Keratinocyte (primary cell): Measurements from ENCODE around the gene DUSP8. TPM values are rescaled to one million over a fixed set of nuclear protein-coding genes. Genes with fewer than 3 reads are reported as not detected.

Experiments used
- DNase-seq: peaks from one replicate; pipeline ENCODE4 v3.0.0-alpha.2; 2011; ENCODE audit warnings: low read depth, missing footprints, low spot score
- FAIRE-seq: peaks from 2 replicates; lab custom pipeline; 2011; peaks lifted over from hg19 to GRCh38; lab: Jason Lieb, UNC
- H2AFZ ChIP-seq: 2 replicates; pipeline ENCODE4 v1.6.0; 2012; ENCODE audit warnings: low read length, control low read depth, inconsistent platforms; ENCODE audit not compliant: control insufficient read depth
- H3K27ac ChIP-seq: 2 replicates; pipeline ENCODE4 v1.5.1; 2011; ENCODE audit warnings: low read length; ENCODE audit not compliant: control insufficient read depth, insufficient read depth
- H3K27me3 ChIP-seq: 3 replicates; pipeline ENCODE4 v1.6.0; 2011; ENCODE audit warnings: low read length; ENCODE audit not compliant: control insufficient read depth, insufficient read depth; ENCODE audit errors: extremely low read depth
- H3K36me3 ChIP-seq, 2 experiments: 2 replicates in 1 of 2; 3 replicates in 1 of 2; pipeline ENCODE4 v1.5.1; 2011; ENCODE audit warnings: low read length in 2 of 2, mild to moderate bottlenecking in 1 of 2; ENCODE audit not compliant: control insufficient read depth in 2 of 2, insufficient read depth in 2 of 2; ENCODE audit errors: extremely low read depth in 1 of 2
- H3K4me1 ChIP-seq: 3 replicates; pipeline ENCODE4 v1.5.1; 2011; ENCODE audit warnings: low read length; ENCODE audit not compliant: control insufficient read depth, insufficient read depth; ENCODE audit errors: extremely low read depth
- H3K4me2 ChIP-seq: 3 replicates; pipeline ENCODE4 v1.6.0; 2011; ENCODE audit warnings: low read depth, low read length; ENCODE audit not compliant: control insufficient read depth, insufficient read depth; ENCODE audit errors: extremely low read depth
- H3K4me3 ChIP-seq, 3 experiments: fragments of 200-600 bp in 1 of 3; sonication (generic) in 1 of 3; 2 replicates in 2 of 3; 3 replicates in 1 of 3; pipeline ENCODE4 v1.5.1; 2011 to 2016; ENCODE audit warnings: low read length in 3 of 3, mild to moderate bottlenecking in 3 of 3, control low read depth in 2 of 3, inconsistent platforms in 1 of 3, low read depth in 1 of 3, mixed read lengths in 1 of 3, mixed run types in 1 of 3, moderate library complexity in 1 of 3; ENCODE audit not compliant: control insufficient read depth in 2 of 3, insufficient read depth in 2 of 3; ENCODE audit errors: extremely low read depth in 1 of 3
- H3K79me2 ChIP-seq: 2 replicates; pipeline ENCODE4 v1.6.0; 2012; ENCODE audit warnings: low read length; ENCODE audit not compliant: control insufficient read depth, insufficient read depth
- H3K9ac ChIP-seq: 3 replicates; pipeline ENCODE4 v1.6.0; 2011; ENCODE audit warnings: low read length; ENCODE audit not compliant: control insufficient read depth, insufficient read depth; ENCODE audit errors: extremely low read depth
- H3K9me1 ChIP-seq: 3 replicates; pipeline ENCODE4 v1.6.0; 2011; ENCODE audit warnings: low read length; ENCODE audit not compliant: control insufficient read depth, insufficient read depth; ENCODE audit errors: extremely low read depth
- H3K9me3 ChIP-seq: 2 replicates; pipeline ENCODE4 v1.5.1; 2012; ENCODE audit warnings: low read depth, low read length; ENCODE audit not compliant: control insufficient read depth
- H4K20me1 ChIP-seq: 3 replicates; pipeline ENCODE4 v1.6.0; 2011; ENCODE audit warnings: low read length; ENCODE audit not compliant: control insufficient read depth, insufficient read depth; ENCODE audit errors: extremely low read depth
- EZH2 ChIP-seq: IDR thresholded peaks from one replicate; pipeline ENCODE4 v1.6.1; 2012; ENCODE audit warnings: inconsistent platforms, mild to moderate bottlenecking, low read length, moderate library complexity
- dilution Hi-C: fragments of 300-500 bp; cut with MboI; formaldehyde crosslinking; loops from one replicate; pipeline ENCODE4 v1.7.0; 2020; ENCODE audit warnings: low sequenced_read_pairs; ENCODE audit not compliant: extremely low pct_ligation_motif_present
- polyA plus RNA-seq, 5 experiments: library from polyadenylated mRNA; depleted of rRNA in 3 of 5; stranded (reverse) in 3 of 5; stranded (forward) in 1 of 5; unstranded in 1 of 5; fragments of >200 nt; gene quantifications; 1 replicate in 1 of 5; 2 replicates in 3 of 5; 3 replicates in 1 of 5; pipeline versions ENCODE4 v1.2.1 to v1.2.3, GENCODE V29; 2011 to 2012; ENCODE audit warnings: missing spikeins in 2 of 5, low read depth in 1 of 5, low replicate concordance in 1 of 5
- TF ChIP-seq, protein P1 (sequence below), 3 experiments: IDR thresholded peaks in 1 of 3; conservative IDR thresholded peaks in 1 of 3; optimal IDR thresholded peaks in 1 of 3; 2 replicates in 2 of 3; 3 replicates in 1 of 3; pipeline versions ENCODE3 to v1.5.1; 2011; ENCODE audit warnings: low read length in 3 of 3, mild to moderate bottlenecking in 3 of 3, moderate library complexity in 2 of 3, control low read depth in 1 of 3, inconsistent platforms in 1 of 3; ENCODE audit not compliant: insufficient read depth in 2 of 3; ENCODE audit errors: extremely low read depth in 1 of 3

Gene DUSP8
- polyA plus RNA-seq, 1 donor (not counting 4 experiments of a cell fraction or from before 2014, with no cell fraction given): 0.58 TPM

- no peak for DNase-seq
- no peak overlapping the region for H2AFZ ChIP-seq
- no peak for FAIRE-seq
- no peaks in the 10 kb centered on the region for H3K9me3 ChIP-seq
- no peaks in the 10 kb centered on the region for H3K9me1 ChIP-seq
- no peak for TF ChIP-seq EZH2
- TF ChIP-seq, protein P1, sequence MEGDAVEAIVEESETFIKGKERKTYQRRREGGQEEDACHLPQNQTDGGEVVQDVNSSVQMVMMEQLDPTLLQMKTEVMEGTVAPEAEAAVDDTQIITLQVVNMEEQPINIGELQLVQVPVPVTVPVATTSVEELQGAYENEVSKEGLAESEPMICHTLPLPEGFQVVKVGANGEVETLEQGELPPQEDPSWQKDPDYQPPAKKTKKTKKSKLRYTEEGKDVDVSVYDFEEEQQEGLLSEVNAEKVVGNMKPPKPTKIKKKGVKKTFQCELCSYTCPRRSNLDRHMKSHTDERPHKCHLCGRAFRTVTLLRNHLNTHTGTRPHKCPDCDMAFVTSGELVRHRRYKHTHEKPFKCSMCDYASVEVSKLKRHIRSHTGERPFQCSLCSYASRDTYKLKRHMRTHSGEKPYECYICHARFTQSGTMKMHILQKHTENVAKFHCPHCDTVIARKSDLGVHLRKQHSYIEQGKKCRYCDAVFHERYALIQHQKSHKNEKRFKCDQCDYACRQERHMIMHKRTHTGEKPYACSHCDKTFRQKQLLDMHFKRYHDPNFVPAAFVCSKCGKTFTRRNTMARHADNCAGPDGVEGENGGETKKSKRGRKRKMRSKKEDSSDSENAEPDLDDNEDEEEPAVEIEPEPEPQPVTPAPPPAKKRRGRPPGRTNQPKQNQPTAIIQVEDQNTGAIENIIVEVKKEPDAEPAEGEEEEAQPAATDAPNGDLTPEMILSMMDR (optimal IDR thresholded peaks at IDR 0.05 in 1 of 3, IDR thresholded peaks at IDR 0.05 in 1 of 3, conservative IDR thresholded peaks at IDR 0.05 in 1 of 3; ENCODE audit: extremely low read depth in 1 of 3, insufficient read depth in 2 of 3, low read length in 3 of 3): no peak
- H3K79me2 ChIP-seq: no peaks in the 10 kb centered on the region
- H4K20me1 ChIP-seq: no peaks in the 10 kb centered on the region
- dilution Hi-C loops: no loop called here
- no peak overlapping the region for H3K4me2 ChIP-seq
- H3K4me1 ChIP-seq: peaks cover 11% of the 10 kb centered on the region
- H3K36me3 ChIP-seq: peaks cover 0 to 2% of the 10 kb centered on the region in 2 experiments
- H3K4me3 ChIP-seq: no peak overlapping the region
- peaks cover 5% of the 10 kb centered on the region for H3K27me3 ChIP-seq
- H3K27ac ChIP-seq: no peak overlapping the region
- H3K9ac ChIP-seq: no peak overlapping the region
Measured at GRCh38 chr11:1557051-1557884, 14.8 kb downstream of the DUSP8 start.

- Histone ChIP-seq H3K4me1 (peaks cover 11% of the 10 kb centered on the region), H3K4me3 (no peak overlapping the region), H3K27me3 (peaks cover 7% of the 10 kb centered on the region), H4K20me1 (no peaks in the 10 kb centered on the region), H3K36me3 (no peaks in the 10 kb centered on the region), H3K9me3 (no peaks in the 10 kb centered on the region), H2AFZ (no peak overlapping the region), H3K79me2 (no peaks in the 10 kb centered on the region), H3K27ac (no peak overlapping the region), H3K9me1 (no peaks in the 10 kb centered on the region), H3K4me2 (no peak overlapping the region), H3K9ac (no peak overlapping the region)
- dilution Hi-C loops: no loop called here
- FAIRE-seq: no peak
- no peak for TF ChIP-seq EZH2
- TF ChIP-seq, protein P1 (optimal IDR thresholded peaks at IDR 0.05 in 1 of 3, IDR thresholded peaks at IDR 0.05 in 1 of 3, conservative IDR thresholded peaks at IDR 0.05 in 1 of 3; ENCODE audit: extremely low read depth in 1 of 3, insufficient read depth in 2 of 3, low read length in 3 of 3): no peak
- DNase-seq: no peak
Measured at GRCh38 chr11:1556278-1556902, 15.7 kb downstream of the DUSP8 start.
